ENCODE results near the gene RFX1.

The RFX1 gene

GRCh38 chr19:13954185-13954584, 51.9 kb downstream of the RFX1 start:
- TF ChIP-seq, protein P1, sequence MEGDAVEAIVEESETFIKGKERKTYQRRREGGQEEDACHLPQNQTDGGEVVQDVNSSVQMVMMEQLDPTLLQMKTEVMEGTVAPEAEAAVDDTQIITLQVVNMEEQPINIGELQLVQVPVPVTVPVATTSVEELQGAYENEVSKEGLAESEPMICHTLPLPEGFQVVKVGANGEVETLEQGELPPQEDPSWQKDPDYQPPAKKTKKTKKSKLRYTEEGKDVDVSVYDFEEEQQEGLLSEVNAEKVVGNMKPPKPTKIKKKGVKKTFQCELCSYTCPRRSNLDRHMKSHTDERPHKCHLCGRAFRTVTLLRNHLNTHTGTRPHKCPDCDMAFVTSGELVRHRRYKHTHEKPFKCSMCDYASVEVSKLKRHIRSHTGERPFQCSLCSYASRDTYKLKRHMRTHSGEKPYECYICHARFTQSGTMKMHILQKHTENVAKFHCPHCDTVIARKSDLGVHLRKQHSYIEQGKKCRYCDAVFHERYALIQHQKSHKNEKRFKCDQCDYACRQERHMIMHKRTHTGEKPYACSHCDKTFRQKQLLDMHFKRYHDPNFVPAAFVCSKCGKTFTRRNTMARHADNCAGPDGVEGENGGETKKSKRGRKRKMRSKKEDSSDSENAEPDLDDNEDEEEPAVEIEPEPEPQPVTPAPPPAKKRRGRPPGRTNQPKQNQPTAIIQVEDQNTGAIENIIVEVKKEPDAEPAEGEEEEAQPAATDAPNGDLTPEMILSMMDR (IDR thresholded peaks at IDR 0.05; ENCODE audit: low read depth, low read length, missing control alignments): no peak
- Histone ChIP-seq H3K36me3 (replicated peaks) (peaks cover 28% of the 10 kb centered on the region), H3K27me3 (replicated peaks) (no peaks in the 10 kb centered on the region), H3K4me3 (ENCODE audit: low read depth, low read length) (no peak overlapping the region), H3K27ac (no peak overlapping the region)
- in situ Hi-C loops (cut with HindIII; ENCODE audit: low pct_ligation_motif_present, low sequenced_read_pairs): no loop called here
- DNase-seq: no peak

GRCh38 chr19:13952931-13953531, 53.1 kb downstream of the RFX1 start:
- DNase-seq: no peak
- H3K4me3 ChIP-seq (ENCODE audit: low read depth, low read length): peak overlapping the region; percentile 72
- in situ Hi-C loops (cut with HindIII; ENCODE audit: low pct_ligation_motif_present, low sequenced_read_pairs): no loop called here
- peaks cover 28% of the 10 kb centered on the region for H3K36me3 ChIP-seq (replicated peaks)
- H3K27me3 ChIP-seq (replicated peaks): no peaks in the 10 kb centered on the region
- H3K27ac ChIP-seq: no peak overlapping the region
- TF ChIP-seq, protein P1 (IDR thresholded peaks at IDR 0.05; ENCODE audit: low read depth, low read length, missing control alignments): peak; percentile 39

- in situ Hi-C loops (cut with HindIII; ENCODE audit: low pct_ligation_motif_present, low sequenced_read_pairs): no loop called here
- peak within 1 kb of the TSS; percentile 72 for H3K4me3 ChIP-seq (ENCODE audit: low read depth, low read length)
- peak within 1 kb of the TSS; percentile 34 for H3K27ac ChIP-seq
- no peaks in the 10 kb centered on the region for H3K27me3 ChIP-seq (replicated peaks)
- TF ChIP-seq, protein P1 (IDR thresholded peaks at IDR 0.05; ENCODE audit: low read depth, low read length, missing control alignments): no peak
- peaks cover 28% of the 10 kb centered on the region for H3K36me3 ChIP-seq (replicated peaks)
- peak; percentile 100 for DNase-seq
These were observed 53.8 kb downstream of the RFX1 start, which contains the start of gene DCAF15 for GRCh38 chr19:13952154-13952930. Gene DCAF15 (plus strand): TSS chr19:13952509. CDS start chr19:13952513, 4 bp downstream.

DNA sequence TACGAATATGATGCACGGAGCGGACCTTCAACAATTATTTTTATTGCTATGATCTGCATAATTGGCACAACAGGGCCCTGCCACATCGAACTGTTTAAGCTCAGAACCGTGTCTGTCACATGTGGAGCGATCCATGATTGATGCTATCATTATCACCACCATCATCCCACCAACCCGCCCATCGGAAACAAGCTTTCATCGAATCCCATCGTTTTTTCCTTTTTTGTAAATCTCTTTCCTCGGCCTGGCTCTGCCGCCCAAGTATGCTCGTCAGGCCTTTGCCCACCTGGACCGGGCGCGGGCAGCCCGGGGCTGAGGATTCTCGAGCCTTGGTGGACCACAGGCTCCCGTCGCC, 54.3 kb downstream of the RFX1 start:
- in situ Hi-C loops (cut with HindIII; ENCODE audit: low pct_ligation_motif_present, low sequenced_read_pairs): no loop called here
- H3K4me3 ChIP-seq (ENCODE audit: low read depth, low read length): peak overlapping the region; percentile 56
- TF ChIP-seq, protein P1 (IDR thresholded peaks at IDR 0.05; ENCODE audit: low read depth, low read length, missing control alignments): no peak
- no peaks in the 10 kb centered on the region for H3K27me3 ChIP-seq (replicated peaks)
- H3K36me3 ChIP-seq (replicated peaks): peaks cover 23% of the 10 kb centered on the region
- no peak overlapping the region for H3K27ac ChIP-seq
- DNase-seq: no peak

- Histone ChIP-seq H3K27me3 (replicated peaks) (no peaks in the 10 kb centered on the region), H3K4me3 (ENCODE audit: low read depth, low read length) (no peak overlapping the region), H3K36me3 (replicated peaks) (peaks cover 15% of the 10 kb centered on the region), H3K27ac (no peak overlapping the region)
- no peak for DNase-seq
- TF ChIP-seq, protein P1 (IDR thresholded peaks at IDR 0.05; ENCODE audit: low read depth, low read length, missing control alignments): no peak
- in situ Hi-C loops (cut with HindIII; ENCODE audit: low pct_ligation_motif_present, low sequenced_read_pairs): no loop called here
These were observed 55.1 kb downstream of the RFX1 start for GRCh38 chr19:13951043-13951442.
